GM23338 (cell line): Measurements from ENCODE around the gene POLR2B. TPM values are rescaled to one million over a fixed set of nuclear protein-coding genes. Genes with fewer than 3 reads are reported as not detected.

ENCODE experiments used
- ATAC-seq: fragments of 200-7000 bp; cut with Tn5 transposase; 3 replicates; pipeline ENCODE4 v1.9.1; 2020
- DNase-seq: peaks from one replicate; pipeline ENCODE4 v3.0.0-alpha.2; 2015; ENCODE audit warnings: low spot score
- H2AFZ ChIP-seq: fragments of 200-600 bp; sonication (generic); 2 replicates; pipeline ENCODE4 v1.8.0; 2016; ENCODE audit warnings: antibody characterized with exemption, mild to moderate bottlenecking, moderate library complexity
- H3F3A ChIP-seq: fragments of 200-600 bp; sonication (generic); replicated peaks from 2 replicates; pipeline ENCODE4 v1.8.0; 2017; ENCODE audit warnings: antibody characterized with exemption, mixed run types, low read depth
- H3K27ac ChIP-seq: fragments of 200-600 bp; sonication (generic); 2 replicates; pipeline ENCODE4 v1.6.1; 2016; ENCODE audit warnings: low read depth
- H3K27me3 ChIP-seq: fragments of 200-600 bp; sonication (generic); 2 replicates; pipeline ENCODE4 v1.8.0; 2016; ENCODE audit warnings: mild to moderate bottlenecking, mixed run types, moderate library complexity; ENCODE audit not compliant: insufficient read depth
- H3K36me3 ChIP-seq: fragments of 200-600 bp; sonication (generic); 2 replicates; pipeline ENCODE4 v1.8.0; 2016; ENCODE audit warnings: mild to moderate bottlenecking; ENCODE audit not compliant: insufficient read depth
- H3K4me1 ChIP-seq: fragments of 200-600 bp; sonication (generic); 2 replicates; pipeline ENCODE4 v1.8.0; 2016; ENCODE audit warnings: mild to moderate bottlenecking, moderate library complexity; ENCODE audit not compliant: insufficient read depth
- H3K4me2 ChIP-seq: fragments of 200-600 bp; sonication (generic); 2 replicates; pipeline ENCODE4 v1.7.1; 2017; ENCODE audit warnings: mixed run types
- H3K4me3 ChIP-seq: fragments of 200-600 bp; sonication (generic); 2 replicates; pipeline ENCODE4 v1.6.1; 2016; ENCODE audit warnings: mixed run types
- H3K79me2 ChIP-seq: fragments of 200-600 bp; sonication (generic); replicated peaks from 2 replicates; pipeline ENCODE4 v1.8.0; 2017; ENCODE audit warnings: mild to moderate bottlenecking; ENCODE audit not compliant: insufficient read depth
- H3K9me2 ChIP-seq: fragments of 200-600 bp; sonication (generic); 2 replicates; pipeline ENCODE4 v1.8.0; 2017; ENCODE audit not compliant: insufficient read depth
- H4K20me1 ChIP-seq: fragments of 200-600 bp; sonication (generic); replicated peaks from 2 replicates; pipeline ENCODE4 v1.8.0; 2017; ENCODE audit warnings: mild to moderate bottlenecking; ENCODE audit not compliant: insufficient read depth
- H3K27ac Mint-ChIP-seq: 2 replicates; pipeline ENCODE4 v1.8.0; 2020; ENCODE audit warnings: inconsistent platforms, mild to moderate bottlenecking, moderate library complexity, mixed read lengths
- H3K27me3 Mint-ChIP-seq: 3 replicates; pipeline ENCODE4 v1.8.0; 2022; ENCODE audit warnings: low read depth, mild to moderate bottlenecking, moderate library complexity, mixed read lengths, inconsistent platforms; ENCODE audit not compliant: insufficient read depth, poor library complexity
- H3K36me3 Mint-ChIP-seq: 3 replicates; pipeline ENCODE4 v1.8.0; 2021; ENCODE audit warnings: low read depth, mild to moderate bottlenecking, inconsistent platforms, moderate library complexity, mixed read lengths
- H3K4me1 Mint-ChIP-seq: 3 replicates; pipeline ENCODE4 v1.8.0; 2020; ENCODE audit warnings: mild to moderate bottlenecking, inconsistent platforms, mixed read lengths
- H3K4me3 Mint-ChIP-seq: 3 replicates; pipeline ENCODE4 v1.8.0; 2021; ENCODE audit warnings: moderate library complexity, mild to moderate bottlenecking, inconsistent platforms, mixed read lengths
- H3K9me3 Mint-ChIP-seq: 3 replicates; pipeline ENCODE4 v1.8.0; 2020; ENCODE audit warnings: moderate library complexity, mild to moderate bottlenecking, inconsistent platforms, mixed read lengths
- CREB1 ChIP-seq: fragments of 250-450 bp; sonication (Bioruptor Pico); IDR thresholded peaks from 2 replicates; pipeline ENCODE4 v1.5.0; 2020; ENCODE audit warnings: low read depth, mild to moderate bottlenecking, moderate library complexity
- ETS1 ChIP-seq: IDR thresholded peaks from 2 replicates; pipeline ENCODE4 v1.6.1; 2016; ENCODE audit warnings: antibody characterized with exemption
- EZH2 ChIP-seq: fragments of 200-600 bp; sonication (generic); IDR thresholded peaks from one replicate; pipeline ENCODE4 v1.8.0; 2017; ENCODE audit warnings: antibody characterized with exemption, mild to moderate bottlenecking, low read depth; ENCODE audit not compliant: unreplicated experiment
- EZH2phosphoT487 ChIP-seq: fragments of 200-600 bp; sonication (generic); IDR thresholded peaks from one replicate; pipeline ENCODE4 v1.8.1; 2018; ENCODE audit warnings: antibody characterized with exemption; ENCODE audit not compliant: unreplicated experiment
- JUNB ChIP-seq: IDR thresholded peaks from one replicate; pipeline ENCODE4 v1.6.1; 2016; ENCODE audit warnings: antibody characterized with exemption; ENCODE audit not compliant: unreplicated experiment
- NANOG ChIP-seq: IDR thresholded peaks from 2 replicates; pipeline ENCODE4 v1.6.1; 2016; ENCODE audit warnings: antibody characterized with exemption, borderline replicate concordance
- POLR2AphosphoS5 ChIP-seq: IDR thresholded peaks from 2 replicates; pipeline ENCODE4 v1.6.1; 2016; ENCODE audit warnings: antibody characterized with exemption, low read depth
- REST ChIP-seq: IDR thresholded peaks from one replicate; pipeline ENCODE4 v1.6.1; 2018; ENCODE audit warnings: antibody characterized with exemption; ENCODE audit not compliant: unreplicated experiment
- STAT1 ChIP-seq: IDR thresholded peaks from one replicate; pipeline ENCODE4 v1.6.1; 2016; ENCODE audit warnings: antibody characterized with exemption; ENCODE audit not compliant: unreplicated experiment
- ZNF114 ChIP-seq: fragments of 250-450 bp; sonication (Bioruptor Pico); IDR thresholded peaks from 2 replicates; pipeline ENCODE4 v1.5.0; 2020; ENCODE audit warnings: mild to moderate bottlenecking, moderate library complexity
- ZNF331 ChIP-seq: fragments of 250-450 bp; sonication (Bioruptor Pico); IDR thresholded peaks from 2 replicates; pipeline ENCODE4 v1.5.0; 2020; ENCODE audit warnings: low read depth, mild to moderate bottlenecking, moderate library complexity
- polyA plus RNA-seq: library from polyadenylated mRNA; unstranded; fragments of >200 nt; fragmentation: Nextera tagmentation; extraction: Ambion mirVana; gene quantifications from 2 replicates; pipeline ENCODE4 v1.2.1, GENCODE V29; 2016
- total RNA-seq: library from RNA; depleted of rRNA; stranded (reverse); fragments of >200 nt; shearing (Covaris generic); gene quantifications from 2 replicates; pipeline ENCODE4 v1.2.3, GENCODE V29; 2014
- TF ChIP-seq, protein P1 (sequence below): fragments of 250-450 bp; sonication (Bioruptor Pico); IDR thresholded peaks from 2 replicates; pipeline ENCODE4 v1.5.0; 2020; ENCODE audit warnings: mild to moderate bottlenecking, moderate library complexity
- TF ChIP-seq, protein P2 (sequence below), 2 experiments: fragments of 200-600 bp in 1 of 2; sonication (generic) in 1 of 2; conservative IDR thresholded peaks; 2 replicates each; pipeline versions ENCODE4 v1.5.1 to v1.6.1; 2016 to 2017; ENCODE audit warnings: antibody characterized with exemption in 2 of 2, low read depth in 2 of 2, mild to moderate bottlenecking in 2 of 2, moderate library complexity in 1 of 2

POLR2B gene
- total and polyA plus RNA-seq, 2 experiments from 2014 or later = 56.5 to 165 TPM

DNA sequence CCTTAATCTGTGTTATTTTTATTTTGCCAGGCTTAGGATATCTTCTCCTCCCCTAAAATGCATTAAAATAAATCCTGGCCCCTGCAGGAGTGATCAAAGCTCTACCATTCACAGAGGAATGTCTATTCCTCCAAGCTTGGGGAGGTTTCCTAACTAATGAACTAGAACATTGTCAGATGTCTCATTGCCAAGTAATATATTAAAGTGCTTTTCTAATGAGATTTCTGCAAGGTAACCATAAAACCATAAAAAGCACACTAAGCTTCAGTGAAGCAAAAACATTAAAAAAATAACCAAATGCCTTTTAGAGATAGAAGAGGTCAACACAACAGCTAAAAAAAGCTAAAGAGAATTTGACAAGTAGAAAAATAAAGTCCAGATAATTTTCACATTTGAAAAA lies 96.7 kb downstream of the POLR2B start:
- no peak for TF ChIP-seq STAT1
- no peak for TF ChIP-seq ZNF114 (CRISPR knock-in tag)
- TF ChIP-seq, protein P1, sequence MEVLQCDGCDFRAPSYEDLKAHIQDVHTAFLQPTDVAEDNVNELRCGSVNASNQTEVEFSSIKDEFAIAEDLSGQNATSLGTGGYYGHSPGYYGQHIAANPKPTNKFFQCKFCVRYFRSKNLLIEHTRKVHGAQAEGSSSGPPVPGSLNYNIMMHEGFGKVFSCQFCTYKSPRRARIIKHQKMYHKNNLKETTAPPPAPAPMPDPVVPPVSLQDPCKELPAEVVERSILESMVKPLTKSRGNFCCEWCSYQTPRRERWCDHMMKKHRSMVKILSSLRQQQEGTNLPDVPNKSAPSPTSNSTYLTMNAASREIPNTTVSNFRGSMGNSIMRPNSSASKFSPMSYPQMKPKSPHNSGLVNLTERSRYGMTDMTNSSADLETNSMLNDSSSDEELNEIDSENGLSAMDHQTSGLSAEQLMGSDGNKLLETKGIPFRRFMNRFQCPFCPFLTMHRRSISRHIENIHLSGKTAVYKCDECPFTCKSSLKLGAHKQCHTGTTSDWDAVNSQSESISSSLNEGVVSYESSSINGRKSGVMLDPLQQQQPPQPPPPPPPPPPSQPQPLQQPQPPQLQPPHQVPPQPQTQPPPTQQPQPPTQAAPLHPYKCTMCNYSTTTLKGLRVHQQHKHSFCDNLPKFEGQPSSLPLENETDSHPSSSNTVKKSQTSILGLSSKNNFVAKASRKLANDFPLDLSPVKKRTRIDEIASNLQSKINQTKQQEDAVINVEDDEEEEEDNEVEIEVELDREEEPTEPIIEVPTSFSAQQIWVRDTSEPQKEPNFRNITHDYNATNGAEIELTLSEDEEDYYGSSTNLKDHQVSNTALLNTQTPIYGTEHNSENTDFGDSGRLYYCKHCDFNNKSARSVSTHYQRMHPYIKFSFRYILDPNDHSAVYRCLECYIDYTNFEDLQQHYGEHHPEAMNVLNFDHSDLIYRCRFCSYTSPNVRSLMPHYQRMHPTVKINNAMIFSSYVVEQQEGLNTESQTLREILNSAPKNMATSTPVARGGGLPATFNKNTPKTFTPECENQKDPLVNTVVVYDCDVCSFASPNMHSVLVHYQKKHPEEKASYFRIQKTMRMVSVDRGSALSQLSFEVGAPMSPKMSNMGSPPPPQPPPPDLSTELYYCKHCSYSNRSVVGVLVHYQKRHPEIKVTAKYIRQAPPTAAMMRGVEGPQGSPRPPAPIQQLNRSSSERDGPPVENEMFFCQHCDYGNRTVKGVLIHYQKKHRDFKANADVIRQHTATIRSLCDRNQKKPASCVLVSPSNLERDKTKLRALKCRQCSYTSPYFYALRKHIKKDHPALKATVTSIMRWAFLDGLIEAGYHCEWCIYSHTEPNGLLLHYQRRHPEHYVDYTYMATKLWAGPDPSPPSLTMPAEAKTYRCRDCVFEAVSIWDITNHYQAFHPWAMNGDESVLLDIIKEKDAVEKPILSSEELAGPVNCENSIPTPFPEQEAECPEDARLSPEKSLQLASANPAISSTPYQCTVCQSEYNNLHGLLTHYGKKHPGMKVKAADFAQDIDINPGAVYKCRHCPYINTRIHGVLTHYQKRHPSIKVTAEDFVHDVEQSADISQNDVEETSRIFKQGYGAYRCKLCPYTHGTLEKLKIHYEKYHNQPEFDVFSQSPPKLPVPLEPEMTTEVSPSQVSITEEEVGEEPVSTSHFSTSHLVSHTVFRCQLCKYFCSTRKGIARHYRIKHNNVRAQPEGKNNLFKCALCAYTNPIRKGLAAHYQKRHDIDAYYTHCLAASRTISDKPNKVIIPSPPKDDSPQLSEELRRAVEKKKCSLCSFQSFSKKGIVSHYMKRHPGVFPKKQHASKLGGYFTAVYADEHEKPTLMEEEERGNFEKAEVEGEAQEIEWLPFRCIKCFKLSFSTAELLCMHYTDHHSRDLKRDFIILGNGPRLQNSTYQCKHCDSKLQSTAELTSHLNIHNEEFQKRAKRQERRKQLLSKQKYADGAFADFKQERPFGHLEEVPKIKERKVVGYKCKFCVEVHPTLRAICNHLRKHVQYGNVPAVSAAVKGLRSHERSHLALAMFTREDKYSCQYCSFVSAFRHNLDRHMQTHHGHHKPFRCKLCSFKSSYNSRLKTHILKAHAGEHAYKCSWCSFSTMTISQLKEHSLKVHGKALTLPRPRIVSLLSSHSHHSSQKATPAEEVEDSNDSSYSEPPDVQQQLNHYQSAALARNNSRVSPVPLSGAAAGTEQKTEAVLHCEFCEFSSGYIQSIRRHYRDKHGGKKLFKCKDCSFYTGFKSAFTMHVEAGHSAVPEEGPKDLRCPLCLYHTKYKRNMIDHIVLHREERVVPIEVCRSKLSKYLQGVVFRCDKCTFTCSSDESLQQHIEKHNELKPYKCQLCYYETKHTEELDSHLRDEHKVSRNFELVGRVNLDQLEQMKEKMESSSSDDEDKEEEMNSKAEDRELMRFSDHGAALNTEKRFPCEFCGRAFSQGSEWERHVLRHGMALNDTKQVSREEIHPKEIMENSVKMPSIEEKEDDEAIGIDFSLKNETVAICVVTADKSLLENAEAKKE = no peak
- TF ChIP-seq CREB1 = no peak
- no peak for TF ChIP-seq EZH2
- no peak for TF ChIP-seq NANOG
- no peak for TF ChIP-seq ZNF331
- no peak for TF ChIP-seq REST
- no peak for TF ChIP-seq JUNB
- no peak for TF ChIP-seq POLR2AphosphoS5
- no peak for TF ChIP-seq ETS1
- TF ChIP-seq, protein P2, sequence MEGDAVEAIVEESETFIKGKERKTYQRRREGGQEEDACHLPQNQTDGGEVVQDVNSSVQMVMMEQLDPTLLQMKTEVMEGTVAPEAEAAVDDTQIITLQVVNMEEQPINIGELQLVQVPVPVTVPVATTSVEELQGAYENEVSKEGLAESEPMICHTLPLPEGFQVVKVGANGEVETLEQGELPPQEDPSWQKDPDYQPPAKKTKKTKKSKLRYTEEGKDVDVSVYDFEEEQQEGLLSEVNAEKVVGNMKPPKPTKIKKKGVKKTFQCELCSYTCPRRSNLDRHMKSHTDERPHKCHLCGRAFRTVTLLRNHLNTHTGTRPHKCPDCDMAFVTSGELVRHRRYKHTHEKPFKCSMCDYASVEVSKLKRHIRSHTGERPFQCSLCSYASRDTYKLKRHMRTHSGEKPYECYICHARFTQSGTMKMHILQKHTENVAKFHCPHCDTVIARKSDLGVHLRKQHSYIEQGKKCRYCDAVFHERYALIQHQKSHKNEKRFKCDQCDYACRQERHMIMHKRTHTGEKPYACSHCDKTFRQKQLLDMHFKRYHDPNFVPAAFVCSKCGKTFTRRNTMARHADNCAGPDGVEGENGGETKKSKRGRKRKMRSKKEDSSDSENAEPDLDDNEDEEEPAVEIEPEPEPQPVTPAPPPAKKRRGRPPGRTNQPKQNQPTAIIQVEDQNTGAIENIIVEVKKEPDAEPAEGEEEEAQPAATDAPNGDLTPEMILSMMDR (conservative IDR thresholded peaks at IDR 0.05; ENCODE audit: low read depth in 2 of 2) = no peak
- no peak for TF ChIP-seq EZH2phosphoT487
- H3K79me2 ChIP-seq = no peaks in the 10 kb centered on the region

More for the DNA sequence above, 96.7 kb downstream of the POLR2B start:
- peaks cover 23% of the 10 kb centered on the region for H3K4me1 Mint-ChIP-seq
- H3K27ac Mint-ChIP-seq = no peak overlapping the region
- H3K27me3 Mint-ChIP-seq = peaks cover 4% of the 10 kb centered on the region
- no peaks in the 10 kb centered on the region for H3F3A ChIP-seq
- H3K9me3 Mint-ChIP-seq = no peaks in the 10 kb centered on the region
- ATAC-seq (no peak), DNase-seq (no peak)
- H2AFZ ChIP-seq = no peak overlapping the region
- H3K36me3 Mint-ChIP-seq = no peaks in the 10 kb centered on the region
- H3K4me2 ChIP-seq = no peak overlapping the region
- H3K9me2 ChIP-seq = 0 out of 2 replicates have a peak, but pooled peaks cover under 1% of the 10 kb centered on the region
- no peaks in the 10 kb centered on the region for H3K27me3 ChIP-seq
- no peak overlapping the region for H3K27ac ChIP-seq
- H4K20me1 ChIP-seq = no peaks in the 10 kb centered on the region
- no peak overlapping the region for H3K4me3 Mint-ChIP-seq
- H3K4me3 ChIP-seq = no peak overlapping the region
- H3K4me1 ChIP-seq = peaks cover 19% of the 10 kb centered on the region
- no peaks in the 10 kb centered on the region for H3K36me3 ChIP-seq
